ENCODE measurements around the gene GOPC. TPM values are rescaled to one million over a fixed set of nuclear protein-coding genes. Genes with fewer than 3 reads are reported as not detected.

The GOPC gene
- total RNA-seq, 2 donors from 2014 or later: 20.8 to 24.7 TPM

DNA sequence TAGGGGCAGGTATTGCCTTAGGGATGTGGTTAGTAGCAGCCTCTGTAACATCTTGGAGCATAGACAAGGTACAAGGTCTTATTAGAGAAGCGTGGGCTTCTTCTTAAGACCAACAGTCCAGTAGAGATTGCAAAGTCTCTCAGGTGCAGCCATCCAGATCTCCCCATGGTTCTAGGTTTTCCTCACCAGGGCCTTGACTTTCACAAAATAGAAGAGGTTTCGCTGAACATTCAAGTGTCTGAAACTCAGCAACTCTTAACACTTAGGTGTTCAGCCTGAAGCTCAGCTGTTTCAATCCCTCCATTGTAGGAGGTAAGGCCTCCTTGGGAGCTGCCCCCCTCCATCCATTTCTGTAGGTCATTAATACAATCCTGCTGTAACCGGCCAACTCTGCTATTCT is 44.4 kb downstream of the GOPC start:
- H3K27me3 ChIP-seq: no peaks in the 10 kb centered on the region
- no peak for DNase-seq (ENCODE audit: low spot score)
- H3K9me3 ChIP-seq: no peaks in the 10 kb centered on the region
- peaks cover 0 to 3% of the 10 kb centered on the region in 2 donors for H3K4me1 ChIP-seq
- H3K4me3 ChIP-seq: no peak overlapping the region
- TF ChIP-seq CTCF (IDR thresholded peaks at IDR 0.05): no peak
- peaks cover 9% of the 10 kb centered on the region for H3K36me3 ChIP-seq
- H3K27ac ChIP-seq: no peak overlapping the region

DNA sequence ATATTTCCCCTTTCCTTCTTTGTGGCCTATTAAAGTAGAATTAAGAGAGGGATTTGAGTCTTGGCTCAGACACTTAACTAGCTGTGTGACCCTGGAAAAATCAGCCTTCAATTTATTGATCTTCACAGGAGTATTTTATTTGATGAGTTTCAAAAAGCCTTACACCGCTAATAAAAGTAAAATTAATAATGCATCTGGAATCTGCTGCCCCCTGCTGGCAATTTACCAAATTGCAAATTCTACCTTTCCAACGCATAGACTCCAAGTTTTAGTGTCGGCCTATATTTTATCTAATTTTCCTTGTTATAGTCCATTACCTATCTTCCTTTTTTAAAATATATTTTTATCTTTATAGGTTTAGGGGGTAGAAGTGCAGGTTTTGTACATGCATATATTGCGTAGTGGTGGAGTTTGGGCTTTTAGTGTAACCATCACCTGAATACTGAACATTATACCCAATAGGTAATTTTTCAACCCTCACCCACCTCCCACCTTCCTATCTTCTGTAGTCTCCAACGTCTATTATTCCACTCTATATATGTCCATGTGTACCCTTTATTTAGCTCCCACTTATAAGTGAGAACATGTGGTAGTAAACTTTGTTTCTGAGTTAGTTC is 46.3 kb downstream of the GOPC start:
- Histone ChIP-seq H3K9me3 (no peaks in the 10 kb centered on the region), H3K36me3 (peaks cover 2% of the 10 kb centered on the region), H3K27me3 (no peaks in the 10 kb centered on the region), H3K4me3 (no peak overlapping the region), H3K4me1 (peaks cover 0 to 3% of the 10 kb centered on the region in 2 donors), H3K27ac (no peak overlapping the region)
- DNase-seq (ENCODE audit: low spot score): no peak
- peak; percentile 76 to 96 for TF ChIP-seq CTCF (IDR thresholded peaks at IDR 0.05)

- H3K36me3 ChIP-seq: no peaks in the 10 kb centered on the region
- no peak for DNase-seq (ENCODE audit: low spot score)
- H3K4me3 ChIP-seq: no peak overlapping the region
- no peak overlapping the region for H3K27ac ChIP-seq
- no peak for TF ChIP-seq CTCF (IDR thresholded peaks at IDR 0.05)
- no peaks in the 10 kb centered on the region for H3K27me3 ChIP-seq
- H3K9me3 ChIP-seq: no peaks in the 10 kb centered on the region
- peaks cover 0 to 3% of the 10 kb centered on the region in 2 donors for H3K4me1 ChIP-seq
Observed at GRCh38 chr6:117555262-117555849, 47.0 kb downstream of the GOPC start.

DNA sequence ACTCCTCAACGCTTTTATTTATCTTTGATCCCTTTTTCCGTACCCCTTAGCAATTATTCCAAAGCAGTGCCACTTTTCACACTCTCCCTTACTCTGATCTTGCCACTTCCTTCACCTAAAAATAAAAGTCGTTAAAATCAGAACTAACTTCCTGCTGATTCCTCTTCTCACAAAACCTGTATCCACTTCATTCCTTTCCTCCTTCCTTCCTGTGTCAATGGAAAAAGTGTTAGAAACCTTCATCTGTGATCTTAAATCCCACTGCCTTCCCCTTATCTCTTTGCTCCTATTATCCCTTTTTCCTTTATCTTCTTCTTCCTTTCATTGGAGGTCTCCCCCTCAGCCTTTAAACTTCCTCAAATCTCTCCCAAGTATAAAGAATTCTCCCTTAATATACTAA is 49.2 kb downstream of the GOPC start:
- no peaks in the 10 kb centered on the region for H3K27me3 ChIP-seq
- H3K27ac ChIP-seq: no peak overlapping the region
- no peak overlapping the region for H3K4me3 ChIP-seq
- DNase-seq (ENCODE audit: low spot score): no peak
- TF ChIP-seq CTCF (IDR thresholded peaks at IDR 0.05): no peak
- H3K4me1 ChIP-seq: peaks cover 0 to 16% of the 10 kb centered on the region in 2 donors
- no peaks in the 10 kb centered on the region for H3K9me3 ChIP-seq
- no peaks in the 10 kb centered on the region for H3K36me3 ChIP-seq

DNA sequence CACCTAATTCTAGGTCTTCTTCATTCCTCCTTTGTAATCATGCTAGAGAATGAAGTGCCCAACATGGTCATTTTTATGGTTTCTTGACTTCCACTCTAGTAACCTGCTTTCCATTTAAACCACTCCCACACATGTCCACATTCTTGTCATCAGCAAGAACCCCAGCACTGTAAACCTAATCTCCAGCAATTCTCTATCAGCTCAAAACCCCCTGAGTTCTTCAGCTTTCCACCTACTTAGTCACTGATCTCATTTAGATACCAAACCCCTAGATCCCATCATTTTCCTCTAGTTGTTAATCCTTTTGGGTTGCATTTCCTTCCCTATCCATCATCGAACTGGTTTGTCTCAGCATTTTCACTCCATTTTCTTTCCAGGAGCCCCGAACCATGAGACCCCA is 49.7 kb downstream of the GOPC start:
- H3K27me3 ChIP-seq: no peaks in the 10 kb centered on the region
- H3K36me3 ChIP-seq: no peaks in the 10 kb centered on the region
- H3K27ac ChIP-seq: no peak overlapping the region
- TF ChIP-seq CTCF (IDR thresholded peaks at IDR 0.05): no peak
- H3K4me3 ChIP-seq: no peak overlapping the region
- H3K9me3 ChIP-seq: no peaks in the 10 kb centered on the region
- DNase-seq (ENCODE audit: low spot score): no peak
- peaks cover 0 to 17% of the 10 kb centered on the region in 2 donors for H3K4me1 ChIP-seq

Data from right atrium auricular region (tissue), 2 donors.